ENCODE data around the gene TMIGD3.

The TMIGD3 gene

GRCh38 chr1:111507411-111508201 is 4.2 kb upstream of the TMIGD3 start:
- peak; percentile 57 for DNase-seq (ENCODE audit: low read depth)

- DNase-seq (ENCODE audit: low read depth) = no peak
These were observed 3.1 kb upstream of the TMIGD3 start for GRCh38 chr1:111506561-111506960.

- DNase-seq (ENCODE audit: low read depth) = no peak
These were observed 2.2 kb upstream of the TMIGD3 start for GRCh38 chr1:111505641-111506119.

- DNase-seq (ENCODE audit: low read depth) = no peak
These were observed 664 bp upstream of the TMIGD3 start for GRCh38 chr1:111504097-111504496.

GRCh38 chr1:111501645-111502044 is 1.8 kb downstream of the TMIGD3 start:
- no peak for DNase-seq (ENCODE audit: low read depth)

GRCh38 chr1:111499026-111499785 is 4.2 kb downstream of the TMIGD3 start:
- no peak for DNase-seq (ENCODE audit: low read depth)

GRCh38 chr1:111497592-111497991 is 5.8 kb downstream of the TMIGD3 start:
- no peak for DNase-seq (ENCODE audit: low read depth)

- no peak for DNase-seq (ENCODE audit: low read depth)
These were observed 7.0 kb downstream of the TMIGD3 start for GRCh38 chr1:111496398-111496797.

- no peak for DNase-seq (ENCODE audit: low read depth)
These were observed 12.4 kb downstream of the TMIGD3 start for GRCh38 chr1:111491070-111491469.

GRCh38 chr1:111490220-111490619 is 13.2 kb downstream of the TMIGD3 start:
- DNase-seq (ENCODE audit: low read depth) = no peak

GRCh38 chr1:111489604-111490003 is 13.8 kb downstream of the TMIGD3 start:
- no peak for DNase-seq (ENCODE audit: low read depth)

GRCh38 chr1:111488669-111489068 is 14.8 kb downstream of the TMIGD3 start:
- no peak for DNase-seq (ENCODE audit: low read depth)

GRCh38 chr1:111487133-111487532 is 16.3 kb downstream of the TMIGD3 start:
- no peak for DNase-seq (ENCODE audit: low read depth)

- DNase-seq (ENCODE audit: low read depth) = no peak
These were observed 17.0 kb downstream of the TMIGD3 start for GRCh38 chr1:111486431-111486830.

- DNase-seq (ENCODE audit: low read depth) = no peak
These were observed 18.9 kb downstream of the TMIGD3 start for GRCh38 chr1:111484391-111485026.

- DNase-seq (ENCODE audit: low read depth) = no peak
These were observed 19.6 kb downstream of the TMIGD3 start for GRCh38 chr1:111483876-111484275.

- DNase-seq (ENCODE audit: low read depth) = no peak
These were observed 20.3 kb downstream of the TMIGD3 start for GRCh38 chr1:111483166-111483565.

- no peak for DNase-seq (ENCODE audit: low read depth)
These were observed 21.8 kb downstream of the TMIGD3 start for GRCh38 chr1:111481387-111482221.

- no peak for DNase-seq (ENCODE audit: low read depth)
These were observed 22.8 kb downstream of the TMIGD3 start for GRCh38 chr1:111480674-111481073.

GRCh38 chr1:111476761-111477309 is 26.6 kb downstream of the TMIGD3 start:
- no peak for DNase-seq (ENCODE audit: low read depth)

- DNase-seq (ENCODE audit: low read depth) = no peak
These were observed 27.2 kb downstream of the TMIGD3 start for GRCh38 chr1:111476214-111476613.

- DNase-seq (ENCODE audit: low read depth) = no peak
These were observed 27.7 kb downstream of the TMIGD3 start for GRCh38 chr1:111475701-111476100.
